H1 (cell line): ENCODE data around the gene CDS2. TPM values are rescaled to one million over a fixed set of nuclear protein-coding genes. Genes with fewer than 3 reads are reported as not detected.

Experiments
- CTCF ChIA-PET: fragments of 300-600 bp; sonication (Branson Sonifier 250); formaldehyde crosslinking; loops from one replicate; lab custom pipeline; 2021; ENCODE audit not compliant: partially characterized antibody; lab: Charles Lee
- POLR2A ChIA-PET: fragments of 300-600 bp; sonication (Branson Sonifier 250); formaldehyde crosslinking; loops from one replicate; lab custom pipeline; 2021; ENCODE audit warnings: inconsistent platforms; ENCODE audit not compliant: partially characterized antibody; lab: Charles Lee
- DNase-seq, 2 experiments: peaks; one replicate each; pipeline versions ENCODE4 v3.0.0 to v3.0.0-alpha.2; 2010 to 2022; ENCODE audit warnings: low spot score in 2 of 2, low read depth in 1 of 2, mixed read lengths in 1 of 2
- FAIRE-seq: peaks from 2 replicates; lab custom pipeline; 2011; peaks lifted over from hg19 to GRCh38; lab: Jason Lieb, UNC
- H2AFZ ChIP-seq: 2 replicates; pipeline ENCODE4 v1.8.1; 2012; ENCODE audit warnings: low read length, inconsistent platforms
- H2AK5ac ChIP-seq: 2 replicates; pipeline ENCODE4 v1.6.1; 2013; ENCODE audit warnings: low read depth, low read length
- H2BK120ac ChIP-seq: replicated peaks from 2 replicates; pipeline ENCODE3; 2013; ENCODE audit warnings: low read depth, low read length, inconsistent platforms
- H2BK12ac ChIP-seq: 2 replicates; pipeline ENCODE4 v1.6.1; 2013; ENCODE audit warnings: low read depth, low read length
- H2BK15ac ChIP-seq: 2 replicates; pipeline ENCODE4 v1.6.1; 2013; ENCODE audit warnings: low read length
- H2BK20ac ChIP-seq: 2 replicates; pipeline ENCODE4 v1.6.1; 2013; ENCODE audit warnings: low read length
- H2BK5ac ChIP-seq: 2 replicates; pipeline ENCODE4 v1.6.1; 2013; ENCODE audit warnings: low read depth, low read length
- H3K14ac ChIP-seq: 2 replicates; pipeline ENCODE4 v1.6.1; 2013; ENCODE audit warnings: inconsistent platforms; ENCODE audit not compliant: insufficient read length
- H3K18ac ChIP-seq: 2 replicates; pipeline ENCODE4 v1.6.1; 2013; ENCODE audit warnings: low read length; ENCODE audit errors: extremely low read depth
- H3K23ac ChIP-seq: 2 replicates; pipeline ENCODE4 v1.6.1; 2013; ENCODE audit warnings: inconsistent platforms; ENCODE audit not compliant: insufficient read length
- H3K23me2 ChIP-seq: 2 replicates; pipeline ENCODE4 v1.6.1; 2013; ENCODE audit warnings: low read depth, low read length
- H3K27ac ChIP-seq: 2 replicates; pipeline ENCODE4 v1.6.1; 2011; ENCODE audit warnings: low read depth, low read length, inconsistent platforms
- H3K27me3 ChIP-seq, 4 experiments: replicated peaks in 1 of 4; 1 replicate in 1 of 4; 2 replicates in 3 of 4; pipeline versions ENCODE4 v1.6.1 to v1.8.1; 2011 to 2013; ENCODE audit warnings: low read length in 3 of 4, mild to moderate bottlenecking in 3 of 4, inconsistent platforms in 2 of 4, mixed read lengths in 2 of 4, moderate library complexity in 1 of 4; ENCODE audit not compliant: control insufficient read depth in 3 of 4, insufficient read depth in 3 of 4; ENCODE audit errors: extremely low read depth in 1 of 4
- H3K36me3 ChIP-seq, 4 experiments: 2 replicates each; pipeline versions ENCODE4 v1.6.1 to v1.8.1; 2011 to 2013; ENCODE audit warnings: mild to moderate bottlenecking in 4 of 4, low read length in 3 of 4, moderate library complexity in 2 of 4, control low read depth in 1 of 4, inconsistent platforms in 1 of 4; ENCODE audit not compliant: insufficient read depth in 4 of 4, control insufficient read depth in 2 of 4
- H3K4ac ChIP-seq: replicated peaks from 2 replicates; pipeline ENCODE3; 2013; ENCODE audit warnings: low read length, low read depth, mixed read lengths, inconsistent platforms; ENCODE audit not compliant: insufficient read length
- H3K4me1 ChIP-seq, 4 experiments: replicated peaks in 1 of 4; 1 replicate in 1 of 4; 2 replicates in 3 of 4; pipeline versions ENCODE4 v1.6.1 to v1.8.1; 2011 to 2013; ENCODE audit warnings: low read length in 3 of 4, inconsistent platforms in 2 of 4, mixed read lengths in 1 of 4; ENCODE audit not compliant: insufficient read depth in 4 of 4, control insufficient read depth in 3 of 4
- H3K4me2 ChIP-seq, 2 experiments: 2 replicates each; pipeline versions ENCODE4 v1.6.1 to v1.8.1; 2011 to 2013; ENCODE audit warnings: low read depth in 2 of 2, low read length in 2 of 2, control low read depth in 1 of 2, inconsistent platforms in 1 of 2, mild to moderate bottlenecking in 1 of 2; ENCODE audit not compliant: insufficient read depth in 1 of 2
- H3K4me3 ChIP-seq, 4 experiments: fragments of 200-600, 300-600 bp in 1 of 4; sonication (generic), shearing (Covaris generic), sonication (Bioruptor Twin) in 1 of 4; 2 replicates each; pipeline versions ENCODE4 v1.5.1 to v1.8.1; 2011 to 2016; ENCODE audit warnings: low read length in 4 of 4, low read depth in 3 of 4, control low read depth in 2 of 4, inconsistent platforms in 2 of 4, mild to moderate bottlenecking in 2 of 4, mixed read lengths in 1 of 4, moderate library complexity in 1 of 4; ENCODE audit not compliant: insufficient read depth in 2 of 4; ENCODE audit errors: extremely low read depth in 1 of 4
- H3K56ac ChIP-seq: replicated peaks from 2 replicates; pipeline ENCODE3; 2013; ENCODE audit warnings: low read depth, mild to moderate bottlenecking, mixed read lengths, low read length, inconsistent platforms; ENCODE audit not compliant: insufficient read length
- H3K79me1 ChIP-seq: 2 replicates; pipeline ENCODE4 v1.6.1; 2013; ENCODE audit warnings: low read depth, low read length, control low read depth
- H3K79me2 ChIP-seq, 2 experiments: 2 replicates each; pipeline versions ENCODE4 v1.6.1 to v1.8.1; 2012 to 2013; ENCODE audit warnings: low read length in 2 of 2, mild to moderate bottlenecking in 2 of 2, inconsistent platforms in 1 of 2; ENCODE audit not compliant: insufficient read depth in 2 of 2, control insufficient read depth in 1 of 2
- H3K9ac ChIP-seq, 4 experiments: replicated peaks in 1 of 4; 1 replicate in 1 of 4; 2 replicates in 3 of 4; pipeline versions ENCODE4 v1.6.1 to v1.8.1; 2011 to 2013; ENCODE audit warnings: low read depth in 3 of 4, low read length in 3 of 4, control low read depth in 2 of 4, mild to moderate bottlenecking in 2 of 4, moderate library complexity in 2 of 4, inconsistent platforms in 1 of 4; ENCODE audit errors: extremely low read depth in 1 of 4
- H3K9me3 ChIP-seq, 2 experiments: 2 replicates each; pipeline versions ENCODE4 v1.6.1 to v1.8.1; 2012 to 2013; ENCODE audit warnings: mild to moderate bottlenecking in 2 of 2, moderate library complexity in 2 of 2, control low read depth in 1 of 2, inconsistent platforms in 1 of 2, low read depth in 1 of 2, low read length in 1 of 2, mixed read lengths in 1 of 2; ENCODE audit not compliant: insufficient read depth in 2 of 2
- H4K20me1 ChIP-seq, 2 experiments: replicated peaks in 1 of 2; 2 replicates each; pipeline versions ENCODE3 to v1.8.1; 2011 to 2013; ENCODE audit warnings: inconsistent platforms in 2 of 2, low read length in 2 of 2, mild to moderate bottlenecking in 1 of 2; ENCODE audit not compliant: insufficient read depth in 2 of 2, control insufficient read depth in 1 of 2
- H4K5ac ChIP-seq: 2 replicates; pipeline ENCODE4 v1.6.1; 2013; ENCODE audit warnings: low read length, low read depth, mixed read lengths, inconsistent platforms; ENCODE audit not compliant: insufficient read length
- H4K8ac ChIP-seq: 2 replicates; pipeline ENCODE4 v1.8.0; 2013; ENCODE audit warnings: mild to moderate bottlenecking, moderate library complexity, low read length, inconsistent platforms; ENCODE audit not compliant: insufficient read depth; ENCODE audit errors: extremely low read depth
- H4K91ac ChIP-seq: replicated peaks from 2 replicates; pipeline ENCODE3; 2013; ENCODE audit warnings: low read length, mixed read lengths, inconsistent platforms; ENCODE audit not compliant: insufficient read length
- BACH1 ChIP-seq: IDR thresholded peaks from 2 replicates; pipeline ENCODE4 v1.6.1; 2012; ENCODE audit warnings: low read length, improper control_type of control experiment
- BRCA1 ChIP-seq: IDR thresholded peaks from 2 replicates; pipeline ENCODE4 v1.6.1; 2012; ENCODE audit warnings: low read depth, low read length, improper control_type of control experiment
- HDAC6 ChIP-seq: IDR thresholded peaks from one replicate; pipeline ENCODE4 v1.7.1; 2012; ENCODE audit warnings: low read depth, mild to moderate bottlenecking, inconsistent platforms, low read length, moderate library complexity
- JUND ChIP-seq: IDR thresholded peaks from 2 replicates; pipeline ENCODE4 v1.6.1; 2011; ENCODE audit warnings: mild to moderate bottlenecking, improper control_type of control experiment, low read length
- KDM1A ChIP-seq: fragments of 200-600, 300-600 bp; sonication (generic); IDR thresholded peaks from 2 replicates; pipeline ENCODE4 v1.7.1; 2016; ENCODE audit warnings: mild to moderate bottlenecking, low read length, borderline replicate concordance
- KDM4A ChIP-seq: IDR thresholded peaks from one replicate; pipeline ENCODE4 v1.7.1; 2012; ENCODE audit warnings: low read depth, mild to moderate bottlenecking, moderate library complexity, low read length, inconsistent platforms; ENCODE audit not compliant: severe bottlenecking
- MAFK ChIP-seq: IDR thresholded peaks from 2 replicates; pipeline ENCODE4 v1.6.1; 2012; ENCODE audit warnings: low read depth, mild to moderate bottlenecking, improper control_type of control experiment, low read length
- MAX ChIP-seq: IDR thresholded peaks from 2 replicates; pipeline ENCODE4 v1.6.1; 2012; ENCODE audit warnings: inconsistent platforms
- NANOG ChIP-seq: IDR thresholded peaks from 2 replicates; pipeline ENCODE4 v1.6.1; 2011; ENCODE audit warnings: low read length, low read depth, mild to moderate bottlenecking, inconsistent platforms; ENCODE audit not compliant: insufficient read depth, poor library complexity, severe bottlenecking
- RBBP5 ChIP-seq: IDR thresholded peaks from 2 replicates; pipeline ENCODE4 v1.7.1; 2012; ENCODE audit warnings: low read depth, mild to moderate bottlenecking, inconsistent platforms, low read length, moderate library complexity, borderline replicate concordance
- RNF2 ChIP-seq: fragments of 200-900, 300-1000 bp; sonication (generic); IDR thresholded peaks from 2 replicates; pipeline ENCODE4 v1.7.1; 2016; ENCODE audit warnings: borderline replicate concordance, low read depth, mild to moderate bottlenecking, antibody characterized with exemption, low read length; ENCODE audit not compliant: poor library complexity, severe bottlenecking; ENCODE audit errors: missing control alignments
- SIX5 ChIP-seq: IDR thresholded peaks from 2 replicates; pipeline ENCODE4 v1.6.1; 2011; ENCODE audit warnings: mild to moderate bottlenecking, low read depth, low read length
- YY1 ChIP-seq: IDR thresholded peaks from 2 replicates; pipeline ENCODE4 v1.6.1; 2011; ENCODE audit warnings: low read depth, mild to moderate bottlenecking, low read length
- WGBS, 2 experiments: shearing (Covaris generic) in 1 of 2; methylation state at CpG; one replicate each; pipeline versions ENCODE4 v1.1.6 to v1.1.7; 2013 to 2015; ENCODE audit warnings: low lambda C conversion rate in 2 of 2, mixed read lengths in 2 of 2, inconsistent platforms in 1 of 2, low coverage in 1 of 2, missing lambda C conversion rate in 1 of 2; ENCODE audit not compliant: insufficient replicate concordance in 2 of 2, insufficient coverage in 1 of 2, insufficient read length in 1 of 2; ENCODE audit errors: extremely low coverage in 1 of 2, missing lambda C conversion rate in 1 of 2; 5-methylcytosine and 5-hydroxymethylcytosine counted together
- polyA plus RNA-seq, 7 experiments: library from polyadenylated mRNA; depleted of rRNA in 3 of 7; stranded (reverse) in 5 of 7; unstranded in 2 of 7; fragments of >200 nt in 5 of 7; fragments of 200-250 nt in 2 of 7; gene quantifications; 1 replicate in 5 of 7; 2 replicates in 1 of 7; 4 replicates in 1 of 7; pipeline versions ENCODE4 v1.2.1 to v1.2.3, GENCODE V29; 2011 to 2013; ENCODE audit warnings: missing spikeins in 2 of 7, mixed read lengths in 2 of 7
- total RNA-seq: library from RNA; stranded (reverse); fragmentation: NEBNext Ultra II Directional; extraction: Animal tissue kit (Norgen Biotek cat#: 25700); gene quantifications from 2 replicates; pipeline ENCODE4 v1.2.1, GENCODE V29; 2021

Gene CDS2
- total and polyA plus RNA-seq, 2 of the 8 experiments (the other 6 are each of a cell fraction or from before 2014, with no cell fraction given) = 54.0 to 56.2 TPM

GRCh38 chr20:5196149-5196548 is 69.3 kb downstream of the CDS2 start:
- H2BK12ac ChIP-seq = no peak overlapping the region
- H2BK15ac ChIP-seq = no peak overlapping the region
- TF ChIP-seq HDAC6 (no peak), YY1 (no peak), MAX (no peak), KDM4A (no peak), RBBP5 (no peak), MAFK (no peak), SIX5 (no peak), BACH1 (no peak), RNF2 (no peak), BRCA1 (no peak), JUND (no peak), NANOG (no peak), KDM1A (no peak)
- FAIRE-seq (no peak), DNase-seq (no peak)
- peaks cover 0 to 4% (median 0%) of the 10 kb centered on the region in 4 experiments; a peak in 2 of 7 replicates for H3K4me1 ChIP-seq
- no peak overlapping the region for H3K14ac ChIP-seq
- H3K23ac ChIP-seq = no peak overlapping the region
- no peaks in the 10 kb centered on the region for H3K79me1 ChIP-seq
- no peak overlapping the region for H3K4me2 ChIP-seq
- CTCF ChIA-PET = interaction anchor here (2.2 to 6.9 kb wide), 2 partner anchors 10 to 66 kb away, joined by 7 to 122 read pairs; partner anchors contain the start of gene CDS2
- no peaks in the 10 kb centered on the region for H3K9me3 ChIP-seq
- H2BK20ac ChIP-seq = no peak overlapping the region
- H4K8ac ChIP-seq = no peak overlapping the region
- H3K4ac ChIP-seq = no peak overlapping the region
- H2AFZ ChIP-seq = no peak overlapping the region
- no peak overlapping the region for H2AK5ac ChIP-seq
- POLR2A ChIA-PET = interaction anchor here (1.1 kb wide), 1 partner anchor 9 kb away, joined by 3 read pairs; no protein-coding TSS in a partner anchor
- peaks cover 0 to 9% (median 2%) of the 10 kb centered on the region in 4 experiments; a peak in 2 of 8 replicates for H3K36me3 ChIP-seq
- H3K27me3 ChIP-seq = no peaks in the 10 kb centered on the region
- H3K4me3 ChIP-seq = no peak overlapping the region
- no peak overlapping the region for H3K18ac ChIP-seq
- H3K27ac ChIP-seq = no peak overlapping the region
- no peak overlapping the region for H3K9ac ChIP-seq
- H2BK120ac ChIP-seq = no peak overlapping the region
- H3K23me2 ChIP-seq = no peaks in the 10 kb centered on the region
- H4K91ac ChIP-seq = no peak overlapping the region
- H2BK5ac ChIP-seq = no peak overlapping the region
- H3K79me2 ChIP-seq = no peaks in the 10 kb centered on the region
- WGBS, 2 experiments = 81% methylated on average over 4 of the region's 4 CpGs; no CpG with 5 or more reads in 1 of the 2 experiments
- no peak overlapping the region for H3K56ac ChIP-seq
- no peak overlapping the region for H4K5ac ChIP-seq
- H4K20me1 ChIP-seq = peaks cover 1 to 3% of the 10 kb centered on the region in 2 experiments
